ENCODE results near the gene PODNL1. TPM values are rescaled to one million over a fixed set of nuclear protein-coding genes. Genes with fewer than 3 reads are reported as not detected.

The PODNL1 gene
- 0.04 and 0.13 TPM in 2 replicates for total RNA-seq

- DNase-seq (ENCODE audit: low read depth, low spot score), result no peak
These were observed at the start of gene PODNL1 for GRCh38 chr19:13938301-13939064. TSS of gene PODNL1 (minus strand) at chr19:13938417. CDS start at chr19:13938181, 236 bp downstream.

GRCh38 chr19:13987101-13987890, 49.1 kb upstream of the PODNL1 start:
- DNase-seq (ENCODE audit: low read depth, low spot score), result no peak

- DNase-seq (ENCODE audit: low read depth, low spot score), result peak; percentile 48
These were observed 48.2 kb upstream of the PODNL1 start for GRCh38 chr19:13986348-13986904.

GRCh38 chr19:13985771-13986347, 47.6 kb upstream of the PODNL1 start:
- no peak for DNase-seq (ENCODE audit: low read depth, low spot score)

- DNase-seq (ENCODE audit: low read depth, low spot score), result no peak
These were observed 46.9 kb upstream of the PODNL1 start for GRCh38 chr19:13984875-13985741.

- no peak for DNase-seq (ENCODE audit: low read depth, low spot score)
These were observed 46.0 kb upstream of the PODNL1 start for GRCh38 chr19:13984186-13984585.

- no peak for DNase-seq (ENCODE audit: low read depth, low spot score)
These were observed 45.1 kb upstream of the PODNL1 start for GRCh38 chr19:13983213-13983889.

GRCh38 chr19:13982773-13983172, 44.6 kb upstream of the PODNL1 start:
- DNase-seq (ENCODE audit: low read depth, low spot score), result no peak

- DNase-seq (ENCODE audit: low read depth, low spot score), result no peak
These were observed 43.8 kb upstream of the PODNL1 start for GRCh38 chr19:13981988-13982501.

- no peak for DNase-seq (ENCODE audit: low read depth, low spot score)
These were observed 43.2 kb upstream of the PODNL1 start for GRCh38 chr19:13981467-13981866.

GRCh38 chr19:13981021-13981420, 42.8 kb upstream of the PODNL1 start:
- DNase-seq (ENCODE audit: low read depth, low spot score), result no peak

GRCh38 chr19:13980340-13980739, 42.1 kb upstream of the PODNL1 start:
- DNase-seq (ENCODE audit: low read depth, low spot score), result no peak

- no peak for DNase-seq (ENCODE audit: low read depth, low spot score)
These were observed 41.5 kb upstream of the PODNL1 start for GRCh38 chr19:13979686-13980085.

GRCh38 chr19:13979244-13979615, 41.0 kb upstream of the PODNL1 start:
- DNase-seq (ENCODE audit: low read depth, low spot score), result no peak

- DNase-seq (ENCODE audit: low read depth, low spot score), result no peak
These were observed 40.4 kb upstream of the PODNL1 start for GRCh38 chr19:13978351-13979243.

- no peak for DNase-seq (ENCODE audit: low read depth, low spot score)
These were observed 39.6 kb upstream of the PODNL1 start for GRCh38 chr19:13977803-13978202.

GRCh38 chr19:13976446-13976845, 38.2 kb upstream of the PODNL1 start:
- DNase-seq (ENCODE audit: low read depth, low spot score), result no peak

- DNase-seq (ENCODE audit: low read depth, low spot score), result no peak
These were observed 37.7 kb upstream of the PODNL1 start for GRCh38 chr19:13975870-13976269.

GRCh38 chr19:13974073-13974472, 35.9 kb upstream of the PODNL1 start:
- no peak for DNase-seq (ENCODE audit: low read depth, low spot score)

Data from pulmonary artery endothelial cell (primary cell).